Measurements from ENCODE around the gene RCSD1.
"Not testable (repeated sequence)": the region's sequence is repeated elsewhere in the genome, so short reads cannot be mapped to it uniquely, and the experiment has no call there.

The RCSD1 gene

GRCh38 chr1:167629681-167630567 lies at the start of gene RCSD1:
Gene RCSD1 (plus strand): TSS chr1:167630232. CDS start chr1:167630424, 192 bp downstream.
- no peak for DNase-seq (ENCODE audit: low read depth in 2 of 2, low spot score in 1 of 2)

DNA sequence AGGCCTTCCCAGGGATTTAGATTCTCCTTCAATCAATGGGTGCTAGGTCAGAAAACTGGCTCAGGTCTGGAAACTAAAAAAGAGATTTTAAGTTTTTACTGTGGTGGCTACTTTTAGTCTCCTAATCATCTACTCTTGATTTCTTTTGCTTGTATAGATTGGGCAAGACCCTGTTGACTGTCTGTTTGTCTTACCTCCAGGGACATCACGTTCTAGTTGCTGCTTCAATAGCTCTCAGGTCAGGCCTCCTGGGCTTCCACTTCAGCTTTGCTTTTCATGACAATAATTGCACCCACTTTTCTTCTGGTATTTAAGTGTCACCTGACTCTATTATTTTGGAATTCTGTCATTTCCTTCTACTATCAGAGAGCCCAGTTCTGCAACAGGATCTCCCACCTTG lies 48.0 kb upstream of the RCSD1 start:
- DNase-seq (ENCODE audit: low read depth in 2 of 2, low spot score in 1 of 2) = no peak

- no peak for DNase-seq (ENCODE audit: low read depth in 2 of 2, low spot score in 1 of 2)
Observed at GRCh38 chr1:167582722-167583121, 47.3 kb upstream of the RCSD1 start.

DNA sequence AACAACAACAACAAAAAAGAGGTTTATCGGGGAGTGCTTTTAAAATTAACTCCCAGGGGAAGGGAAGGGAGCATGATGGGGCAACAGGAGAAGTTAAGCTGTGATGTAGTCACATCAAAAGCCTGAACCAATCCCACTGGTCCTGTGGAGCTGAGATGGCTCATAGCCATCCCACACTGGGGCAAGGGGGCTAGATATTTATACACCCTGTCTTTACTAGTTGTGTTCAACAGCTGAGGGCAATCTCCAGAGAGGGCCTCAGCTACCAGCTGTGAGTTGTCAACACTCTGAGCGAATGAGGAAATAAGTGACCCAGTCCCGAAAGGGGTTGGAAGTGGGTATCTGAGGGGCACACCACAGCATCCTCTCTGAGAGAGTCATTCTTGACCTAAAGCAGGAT lies 45.5 kb upstream of the RCSD1 start:
- no peak for DNase-seq (ENCODE audit: low read depth in 2 of 2, low spot score in 1 of 2)

GRCh38 chr1:167587342-167587741 lies 42.7 kb upstream of the RCSD1 start:
- DNase-seq (ENCODE audit: low read depth in 2 of 2, low spot score in 1 of 2) = no peak

- DNase-seq (ENCODE audit: low read depth in 2 of 2, low spot score in 1 of 2) = no peak
Observed at GRCh38 chr1:167587872-167588271, 42.2 kb upstream of the RCSD1 start.

DNA sequence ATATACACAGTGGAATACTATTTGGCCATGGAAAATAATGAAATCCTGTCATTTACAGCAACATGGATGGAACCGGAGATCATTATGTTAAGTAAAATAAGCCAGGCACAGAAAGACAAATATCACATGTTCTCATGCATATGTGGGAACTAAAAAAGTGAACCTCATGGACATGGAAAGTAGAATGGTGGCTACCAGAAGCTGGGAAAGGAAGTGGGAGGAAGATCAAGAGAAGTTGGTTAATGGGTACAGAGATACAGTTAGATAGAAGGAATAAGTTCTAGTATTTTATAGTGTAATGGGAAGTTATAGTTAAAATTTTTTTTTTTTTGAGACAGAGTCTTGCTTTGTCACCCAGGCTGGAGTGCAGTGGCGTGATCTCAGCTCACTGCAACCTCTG lies 41.7 kb upstream of the RCSD1 start:
- DNase-seq (ENCODE audit: low read depth in 2 of 2, low spot score in 1 of 2) = no peak

DNA sequence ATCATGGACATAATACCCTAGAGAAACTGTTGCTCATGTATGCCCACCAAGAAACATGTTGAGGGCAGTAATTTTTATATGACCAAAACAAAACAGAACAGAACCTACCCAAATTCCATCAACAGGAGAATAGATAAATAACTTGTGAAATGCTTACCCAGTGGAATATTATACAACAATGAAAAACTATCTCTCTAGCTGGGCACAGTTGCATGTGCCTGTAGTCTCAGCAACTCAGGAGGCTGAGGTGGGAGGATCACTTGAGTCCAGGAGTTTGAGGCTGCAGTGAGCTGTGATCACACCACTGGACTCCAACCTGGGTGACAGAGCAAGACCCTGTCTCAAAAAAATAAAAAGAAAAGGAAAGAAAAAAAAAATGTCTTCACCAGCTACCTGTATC lies 37.6 kb upstream of the RCSD1 start:
- DNase-seq (ENCODE audit: low read depth in 2 of 2, low spot score in 1 of 2) = no peak

DNA sequence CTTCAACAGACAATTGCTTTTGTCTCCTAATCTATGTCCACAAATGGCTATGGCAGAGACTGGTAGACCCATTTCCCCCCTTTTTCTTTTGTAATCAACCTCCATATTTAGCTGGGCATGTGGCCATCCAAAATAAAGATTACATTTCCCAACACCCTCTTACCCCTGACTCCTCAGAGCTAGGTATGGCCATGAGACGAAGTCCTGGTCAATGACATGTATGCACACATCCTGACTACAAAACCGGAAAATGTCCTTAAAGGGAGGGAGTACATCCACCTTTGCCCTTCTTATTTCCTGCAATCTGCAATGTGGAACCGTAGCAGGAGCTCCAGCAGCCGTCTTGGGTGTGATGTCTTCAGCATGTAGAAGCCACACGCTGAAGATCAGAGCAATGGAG lies 36.2 kb upstream of the RCSD1 start:
- no peak for DNase-seq (ENCODE audit: low read depth in 2 of 2, low spot score in 1 of 2)

GRCh38 chr1:167594822-167595221 lies 35.2 kb upstream of the RCSD1 start:
- DNase-seq (ENCODE audit: low read depth in 2 of 2, low spot score in 1 of 2) = no peak

DNA sequence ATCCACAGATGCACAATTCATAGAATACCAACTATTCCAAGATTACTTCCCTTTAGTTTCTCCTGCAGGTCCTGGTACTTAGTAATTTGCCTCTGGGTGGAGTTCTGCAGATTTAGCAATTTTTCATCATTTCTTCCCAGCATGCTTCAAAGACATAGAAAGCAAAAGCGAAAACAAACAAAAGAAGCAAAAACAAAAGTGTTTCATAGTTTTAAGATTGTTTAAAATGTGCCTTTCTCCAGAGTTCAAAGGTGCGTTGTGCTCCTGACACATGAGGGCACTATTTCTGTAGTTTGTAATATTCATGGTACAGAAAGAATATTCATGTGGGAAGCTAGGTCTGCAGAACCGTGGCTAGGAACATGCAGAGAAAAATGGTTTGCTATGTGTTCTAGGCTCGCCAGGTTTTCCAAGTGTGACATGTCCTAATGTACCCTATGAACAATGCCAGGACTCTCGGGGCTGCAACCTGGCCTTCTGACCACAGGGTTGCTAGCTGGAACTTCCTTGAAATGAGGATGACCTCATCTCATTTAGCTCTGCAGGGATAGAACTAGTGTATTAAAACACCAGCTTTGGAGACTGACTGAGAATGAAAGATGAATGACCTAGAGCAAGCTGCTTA lies 30.0 kb upstream of the RCSD1 start:
- DNase-seq (ENCODE audit: low read depth in 2 of 2, low spot score in 1 of 2) = no peak

DNA sequence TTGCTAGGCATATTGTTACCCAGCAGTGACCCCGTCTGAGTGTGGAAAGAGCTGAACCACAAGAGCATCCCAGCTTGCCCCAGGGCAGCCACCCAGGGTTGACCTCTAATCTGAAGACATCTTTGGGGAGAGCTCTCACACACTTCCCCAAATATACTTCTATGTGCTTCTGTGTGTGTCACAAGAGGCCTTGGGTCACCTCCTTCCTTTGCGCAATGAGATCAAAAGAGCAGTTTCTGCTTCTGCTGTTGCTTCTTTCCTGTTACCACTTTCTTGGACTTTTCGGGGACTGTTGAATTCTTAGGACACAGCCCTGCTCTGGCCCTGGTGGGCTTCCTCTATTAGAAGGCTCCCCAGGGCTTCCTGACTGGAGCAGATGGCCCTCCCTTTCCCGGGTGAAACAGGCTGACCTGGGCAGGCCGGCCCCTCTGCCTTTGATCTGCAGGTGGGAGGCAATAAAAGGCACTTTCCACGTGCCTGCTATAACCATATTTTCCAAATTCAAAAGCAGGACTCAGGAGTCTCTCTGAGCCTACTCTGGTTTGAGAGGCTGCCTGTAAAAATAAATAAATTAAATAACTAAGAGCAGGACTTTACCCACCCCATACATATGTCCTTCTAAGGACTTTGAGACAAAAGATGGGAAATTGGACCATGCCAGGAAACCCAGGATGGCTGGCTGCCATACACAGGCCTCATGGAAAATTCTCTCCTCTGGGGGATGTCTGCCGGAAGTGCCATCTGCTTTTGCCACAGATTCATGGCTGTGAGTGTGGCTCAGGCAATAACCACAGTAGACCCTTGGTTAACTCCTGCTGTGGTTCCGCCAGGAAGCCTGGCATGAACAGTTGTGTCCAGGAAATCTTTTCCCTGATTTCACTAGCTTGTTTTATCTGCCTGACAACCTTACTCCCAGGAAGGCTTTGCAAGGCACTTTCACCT lies 28.3 kb upstream of the RCSD1 start:
- DNase-seq (ENCODE audit: low read depth in 2 of 2, low spot score in 1 of 2) = no peak

GRCh38 chr1:167602840-167603239 lies 27.2 kb upstream of the RCSD1 start:
- no peak for DNase-seq (ENCODE audit: low read depth in 2 of 2, low spot score in 1 of 2)

DNA sequence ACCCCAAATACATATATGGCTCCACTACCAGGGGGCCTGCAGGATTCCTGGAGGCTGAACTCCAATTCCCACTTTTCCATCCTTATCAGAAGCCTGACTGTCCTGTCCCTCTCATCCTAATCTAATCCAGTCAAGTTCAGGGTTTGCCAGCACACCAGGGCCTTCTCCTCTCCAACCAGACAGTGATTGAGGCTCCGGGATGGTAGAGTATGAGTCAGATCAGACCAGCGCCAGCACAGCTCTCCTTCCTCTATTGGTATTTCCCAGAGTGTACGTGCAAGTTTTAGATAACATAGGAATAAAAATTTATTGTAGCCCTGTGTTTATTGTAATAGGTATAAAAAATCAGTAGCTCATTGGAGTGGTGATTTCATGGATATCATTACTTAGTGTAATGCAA lies 24.5 kb upstream of the RCSD1 start:
- no peak for DNase-seq (ENCODE audit: low read depth in 2 of 2, low spot score in 1 of 2)

- no peak for DNase-seq (ENCODE audit: low read depth in 2 of 2, low spot score in 1 of 2)
Observed at GRCh38 chr1:167611983-167612382, 18.0 kb upstream of the RCSD1 start.

GRCh38 chr1:167612587-167613385 lies 17.2 kb upstream of the RCSD1 start:
- DNase-seq (ENCODE audit: low read depth in 2 of 2, low spot score in 1 of 2) = no peak

DNA sequence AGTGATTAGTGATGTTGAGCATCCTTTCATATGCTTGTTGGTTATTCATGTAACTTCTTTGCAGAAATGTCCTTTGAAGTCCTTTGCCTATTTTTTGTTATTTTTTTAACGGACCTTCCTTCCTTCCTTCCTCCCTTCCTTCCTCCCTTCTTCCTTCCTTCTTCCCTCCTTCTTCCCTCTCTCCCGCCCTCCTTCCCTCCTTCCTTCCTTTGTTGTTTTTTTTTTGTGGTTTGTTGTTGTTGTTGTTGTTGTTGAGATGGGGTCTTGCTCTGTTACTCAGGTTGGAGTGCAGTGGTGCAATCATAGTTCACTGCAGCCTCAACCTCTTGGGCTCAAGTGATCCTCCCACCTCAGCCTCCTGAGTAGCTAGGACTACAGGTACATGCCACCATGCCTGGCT lies 16.0 kb upstream of the RCSD1 start:
- DNase-seq (ENCODE audit: low read depth in 2 of 2, low spot score in 1 of 2) = not testable (repeated sequence)

- DNase-seq (ENCODE audit: low read depth in 2 of 2, low spot score in 1 of 2) = no peak
Observed at GRCh38 chr1:167614851-167615250, 15.2 kb upstream of the RCSD1 start.

GRCh38 chr1:167616521-167616920 lies 13.5 kb upstream of the RCSD1 start:
- no peak for DNase-seq (ENCODE audit: low read depth in 2 of 2, low spot score in 1 of 2)
